ENCODE results near the gene PALLD.

DNA sequence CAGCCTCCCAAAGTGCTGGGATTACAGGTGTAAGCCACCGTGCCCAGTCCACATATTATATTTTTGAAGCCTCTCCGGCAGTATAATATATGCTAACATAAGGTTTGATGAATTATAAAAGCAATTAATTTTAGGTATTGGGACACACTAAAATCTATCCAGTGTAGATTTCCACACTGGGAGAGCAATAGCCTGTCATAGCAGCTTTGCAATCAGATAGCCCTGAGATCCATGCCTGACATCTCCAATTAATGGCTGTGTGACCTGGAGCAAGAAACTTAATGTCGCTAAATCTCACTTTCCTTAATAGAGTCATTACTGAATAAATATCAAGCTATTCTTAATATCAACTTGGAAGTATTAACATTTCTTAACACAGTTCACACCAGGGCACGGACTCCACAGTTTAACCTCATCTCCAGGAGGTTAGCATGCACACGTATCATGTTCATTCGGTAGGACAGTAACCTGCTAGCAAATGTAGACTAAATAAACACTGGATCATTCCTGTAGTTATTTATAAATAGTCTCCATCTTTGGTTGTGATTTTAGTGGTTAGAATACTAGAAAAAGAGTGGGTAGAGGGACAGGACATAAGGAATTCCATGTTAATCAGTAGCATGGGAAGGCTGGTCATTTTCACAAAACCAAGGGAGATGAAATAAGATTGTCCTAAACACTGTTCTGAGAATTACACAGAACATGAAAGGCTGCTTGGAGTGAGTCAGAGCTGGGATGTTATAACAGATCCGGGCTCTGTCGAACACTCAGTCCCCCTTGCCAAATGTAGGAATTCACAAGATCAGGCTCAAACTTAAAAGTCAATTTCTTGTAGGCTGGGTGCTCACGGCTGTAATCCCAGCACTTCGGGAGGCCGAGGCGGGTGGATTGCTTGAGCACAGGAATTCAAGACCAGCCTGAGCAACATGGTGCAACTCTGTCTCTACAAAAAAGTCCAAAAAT, 254.7 kb downstream of the PALLD start:
- no peak for TF ChIP-seq POLR2AphosphoS5 (IDR thresholded peaks at IDR 0.05)
- no peak for TF ChIP-seq CTCF (IDR thresholded peaks at IDR 0.05)
- no peak for TF ChIP-seq POLR2A (IDR thresholded peaks at IDR 0.05)
- TF ChIP-seq EP300 (IDR thresholded peaks at IDR 0.05), result no peak

Measured in sigmoid colon (tissue), 4 donors.